ENCODE results near the gene UGDH.

UGDH gene

DNA sequence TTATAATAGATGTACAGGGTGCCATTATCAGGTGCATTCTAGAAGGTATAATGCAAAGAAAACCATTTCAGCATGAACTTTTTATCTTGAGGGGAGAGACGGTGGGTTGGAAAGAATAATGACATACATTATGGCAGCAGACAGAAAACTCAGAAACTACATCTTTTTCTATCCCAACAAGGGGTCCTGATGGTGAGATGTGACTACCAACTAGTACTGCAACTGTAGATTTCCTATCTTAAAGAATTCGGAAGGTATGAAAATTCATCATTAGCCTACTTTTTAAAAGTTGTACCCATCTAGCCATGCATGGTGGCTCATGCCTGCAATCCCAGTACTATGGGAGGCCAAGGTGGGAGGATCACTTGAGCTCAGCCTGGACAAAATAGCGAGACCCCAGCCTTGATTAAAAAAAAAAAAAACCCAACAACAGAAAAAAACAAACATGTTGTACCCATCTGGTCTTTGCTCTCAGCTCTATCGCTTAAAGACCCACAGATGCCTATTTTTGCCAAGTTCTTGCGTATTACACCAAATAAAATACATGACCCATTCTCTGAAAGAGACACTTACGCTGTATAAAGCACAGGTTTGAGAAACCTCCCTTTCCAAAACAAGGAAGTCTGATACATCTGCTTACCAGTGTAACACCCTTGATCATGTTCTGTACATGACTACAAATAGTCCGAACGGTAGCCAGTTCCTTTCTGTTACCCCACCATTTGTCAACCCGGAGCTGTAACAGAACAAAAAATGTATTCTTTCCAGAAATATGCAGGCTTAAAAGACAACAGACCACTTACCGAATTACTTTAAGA is 70.1 kb downstream of the UGDH start:
- in situ Hi-C loops (cut with MboI; ENCODE audit: low sequenced_read_pairs), result no loop called here

DNA sequence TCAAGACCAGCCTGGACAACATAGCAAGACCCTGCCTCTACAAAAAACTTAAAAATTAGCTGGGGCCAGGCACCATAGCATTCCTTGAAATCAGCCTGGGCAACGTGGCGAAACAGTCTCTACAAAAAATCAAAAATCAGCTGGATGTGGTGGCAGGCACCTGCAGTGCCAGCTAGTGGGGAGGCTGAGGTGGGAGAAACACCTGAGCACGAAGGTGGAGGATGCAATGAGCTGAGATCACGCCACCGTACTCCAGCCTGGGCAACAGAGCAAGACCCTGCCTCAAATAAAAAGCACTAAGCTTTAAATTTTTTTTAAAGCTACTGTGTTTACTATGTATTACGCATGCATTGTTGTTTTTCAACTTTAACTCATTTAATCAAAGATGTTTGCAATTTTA is 71.8 kb downstream of the UGDH start:
- in situ Hi-C loops (cut with MboI; ENCODE audit: low sequenced_read_pairs), result no loop called here

DNA sequence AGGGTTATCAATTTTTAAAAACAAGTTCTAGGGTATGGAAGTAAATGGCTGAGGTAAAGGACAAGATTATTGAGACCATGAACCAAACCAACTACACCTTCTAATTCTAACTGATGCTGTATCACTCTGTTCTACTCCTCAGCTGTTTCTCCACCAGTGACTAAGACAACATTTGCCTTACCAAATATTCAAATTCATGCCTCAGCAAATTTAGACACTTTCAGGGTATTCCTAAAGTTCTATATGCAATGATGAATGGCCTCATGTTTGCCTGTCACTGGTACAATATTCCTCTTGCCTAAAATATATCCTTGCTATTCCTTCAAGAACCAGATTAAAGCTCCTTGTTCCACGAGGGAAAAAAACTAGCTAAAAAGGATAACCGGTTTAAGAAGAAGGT is 73.5 kb downstream of the UGDH start:
- in situ Hi-C loops (cut with MboI; ENCODE audit: low sequenced_read_pairs), result no loop called here

DNA sequence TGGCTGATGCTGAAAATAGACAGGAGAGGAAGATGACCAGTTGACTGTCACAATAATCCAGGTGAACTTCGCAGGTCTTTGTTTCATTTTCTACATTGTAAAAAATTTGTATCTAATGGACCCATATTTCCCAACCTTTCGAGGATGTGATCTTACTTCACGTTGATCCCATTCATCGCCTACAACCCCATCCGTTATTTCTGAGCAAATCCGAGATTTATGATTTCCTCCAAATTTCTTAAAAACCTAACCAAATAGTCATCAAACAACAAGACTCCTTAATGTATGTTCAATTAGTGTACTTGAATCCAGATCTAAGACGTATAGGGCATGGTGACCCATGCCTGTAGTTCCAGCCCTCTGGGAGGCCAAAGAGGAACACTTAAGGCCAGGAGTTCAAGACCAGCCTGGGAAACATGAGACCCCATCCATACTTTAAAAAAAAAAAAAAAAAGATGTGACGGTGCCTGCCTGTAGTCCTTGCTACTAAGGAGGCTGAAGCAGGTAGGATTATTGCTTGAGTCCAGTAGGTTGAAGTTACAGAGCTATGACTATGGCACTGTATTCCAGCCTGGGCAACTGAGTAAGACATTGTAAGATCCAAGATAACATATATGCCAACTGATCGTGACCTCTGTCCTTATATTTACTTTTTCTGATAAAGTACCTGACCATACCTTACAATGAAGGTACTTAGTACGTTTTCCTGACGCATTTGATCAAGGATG is 74.2 kb downstream of the UGDH start:
- in situ Hi-C loops (cut with MboI; ENCODE audit: low sequenced_read_pairs), result no loop called here

DNA sequence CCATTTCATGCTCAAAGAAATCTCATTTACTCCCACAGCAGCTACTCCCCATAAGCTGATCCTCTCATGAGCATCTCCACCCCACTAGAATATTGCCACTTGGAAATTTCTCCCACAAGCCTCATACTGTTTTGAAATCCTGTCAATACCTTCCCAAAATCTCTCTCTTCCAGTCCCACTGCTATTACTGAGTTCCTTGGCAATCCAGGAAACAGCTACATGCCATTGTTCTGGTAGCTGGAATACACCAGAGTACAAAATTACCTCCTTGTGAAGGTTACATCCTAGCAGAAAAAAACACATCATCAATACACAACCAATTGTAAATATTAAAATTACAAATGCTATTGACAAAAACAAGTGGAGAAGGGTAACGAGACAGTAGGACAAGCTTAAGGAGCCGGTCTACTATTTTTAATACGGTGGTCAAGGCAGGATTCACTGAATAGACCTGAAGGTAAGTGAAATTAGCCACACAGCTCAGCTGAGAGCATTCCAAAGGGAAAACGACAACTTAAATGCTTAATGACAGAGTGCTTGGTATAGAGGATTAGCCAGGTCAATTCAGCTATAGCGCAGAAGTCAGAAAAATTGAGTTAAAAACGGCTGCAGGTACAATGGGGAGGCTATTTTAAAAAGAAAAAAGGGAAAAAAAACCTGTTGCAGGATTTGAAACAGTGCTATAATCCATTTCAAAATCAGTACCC is 74.9 kb downstream of the UGDH start:
- in situ Hi-C loops (cut with MboI; ENCODE audit: low sequenced_read_pairs), result no loop called here

DNA sequence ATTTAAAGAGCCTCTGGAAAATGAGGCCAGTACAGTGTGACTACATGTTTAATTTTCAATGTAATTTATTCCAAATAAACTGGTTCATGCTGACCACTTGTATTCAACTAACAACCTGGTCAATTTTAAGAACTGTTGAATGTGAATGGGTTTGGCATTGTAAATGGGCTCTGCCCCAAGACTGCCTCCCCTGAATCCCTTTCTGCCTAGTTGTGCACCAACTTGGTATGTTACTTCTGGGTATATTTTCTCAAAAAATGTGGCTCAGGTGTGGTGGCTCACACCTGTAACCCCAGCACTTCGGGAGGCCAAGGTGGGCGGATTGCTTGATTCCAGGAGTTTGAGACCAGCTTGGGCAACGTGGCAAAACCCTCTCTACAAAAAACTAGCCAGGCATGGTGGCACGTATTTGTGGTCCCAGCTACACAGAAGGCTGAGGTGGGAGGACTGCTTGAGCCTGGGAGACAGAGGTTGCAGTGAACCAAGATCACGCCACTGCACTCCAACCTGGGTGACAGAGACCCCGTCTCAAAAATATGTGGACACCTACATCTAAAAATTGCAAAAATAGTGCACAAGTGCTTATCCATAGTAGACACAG is 75.7 kb downstream of the UGDH start:
- in situ Hi-C loops (cut with MboI; ENCODE audit: low sequenced_read_pairs), result no loop called here

DNA sequence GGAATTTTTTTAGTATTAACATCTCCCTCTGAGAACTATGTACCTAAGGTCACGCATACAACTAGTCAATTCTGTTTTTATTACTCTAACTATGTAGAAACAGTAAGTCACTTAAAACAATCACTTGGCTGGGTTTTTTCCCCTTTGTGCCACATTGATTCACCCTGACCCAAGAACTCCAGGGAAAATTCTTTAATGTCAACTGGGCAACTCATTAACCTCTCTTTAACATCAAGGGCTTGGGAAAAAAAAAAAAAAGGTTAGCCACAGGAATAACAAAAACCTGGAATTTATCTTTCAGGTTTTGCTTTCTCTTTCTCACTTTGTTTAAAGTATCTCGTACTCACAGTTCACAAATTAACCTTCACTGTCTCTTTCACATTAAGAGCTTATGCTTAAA is 76.6 kb downstream of the UGDH start:
- in situ Hi-C loops (cut with MboI; ENCODE audit: low sequenced_read_pairs), result no loop called here

Data from HL-60/S4 (cell line).